Measurements from ENCODE around the gene DSE.

The DSE gene

GRCh38 chr6:116387374-116387773 lies 16.6 kb downstream of the DSE start:
- peaks cover 7% of the 10 kb centered on the region for H3K27me3 Mint-ChIP-seq
- H3K36me3 Mint-ChIP-seq (ENCODE audit: low read depth) = no peaks in the 10 kb centered on the region
- no peak overlapping the region for H3K27ac Mint-ChIP-seq
- DNase-seq = no peak
- H3K9me3 Mint-ChIP-seq = no peaks in the 10 kb centered on the region
- H3K4me1 Mint-ChIP-seq = peaks cover 31% of the 10 kb centered on the region
- ATAC-seq = no peak
- H3K4me3 Mint-ChIP-seq = no peak overlapping the region

GRCh38 chr6:116388924-116389323 lies 18.2 kb downstream of the DSE start:
- no peak for DNase-seq
- H3K4me1 Mint-ChIP-seq = peaks cover 37% of the 10 kb centered on the region
- H3K27me3 Mint-ChIP-seq = no peaks in the 10 kb centered on the region

GRCh38 chr6:116389357-116389756 lies 18.6 kb downstream of the DSE start:
- DNase-seq (no peak), ATAC-seq (no peak)
- H3K27ac Mint-ChIP-seq = no peak overlapping the region
- H3K9me3 Mint-ChIP-seq = no peaks in the 10 kb centered on the region
- H3K4me3 Mint-ChIP-seq = no peak overlapping the region
- no peaks in the 10 kb centered on the region for H3K27me3 Mint-ChIP-seq
- H3K4me1 Mint-ChIP-seq = peaks cover 37% of the 10 kb centered on the region
- H3K36me3 Mint-ChIP-seq (ENCODE audit: low read depth) = no peaks in the 10 kb centered on the region

More at GRCh38 chr6:116388924-116389323, 18.2 kb downstream of the DSE start:
- H3K9me3 Mint-ChIP-seq = no peaks in the 10 kb centered on the region
- H3K36me3 Mint-ChIP-seq (ENCODE audit: low read depth) = no peaks in the 10 kb centered on the region
- ATAC-seq = no peak
- no peak overlapping the region for H3K4me3 Mint-ChIP-seq
- H3K27ac Mint-ChIP-seq = no peak overlapping the region

GRCh38 chr6:116390581-116390980 lies 19.8 kb downstream of the DSE start:
- ATAC-seq = no peak
- H3K27me3 Mint-ChIP-seq = no peaks in the 10 kb centered on the region
- H3K4me3 Mint-ChIP-seq = no peak overlapping the region
- DNase-seq = no peak
- H3K4me1 Mint-ChIP-seq = peaks cover 32% of the 10 kb centered on the region
- H3K27ac Mint-ChIP-seq = no peak overlapping the region
- H3K9me3 Mint-ChIP-seq = no peaks in the 10 kb centered on the region
- no peaks in the 10 kb centered on the region for H3K36me3 Mint-ChIP-seq (ENCODE audit: low read depth)

GRCh38 chr6:116392132-116393013 lies 21.6 kb downstream of the DSE start:
- H3K4me1 Mint-ChIP-seq = peaks cover 27% of the 10 kb centered on the region
- H3K4me3 Mint-ChIP-seq = no peak overlapping the region
- H3K27me3 Mint-ChIP-seq = no peaks in the 10 kb centered on the region
- DNase-seq (no peak), ATAC-seq (no peak)
- H3K36me3 Mint-ChIP-seq (ENCODE audit: low read depth) = no peaks in the 10 kb centered on the region
- H3K27ac Mint-ChIP-seq = no peak overlapping the region
- H3K9me3 Mint-ChIP-seq = no peaks in the 10 kb centered on the region

- ATAC-seq (no peak), DNase-seq (no peak)
- Mint-ChIP-seq H3K4me3 (no peak overlapping the region), H3K27me3 (no peaks in the 10 kb centered on the region), H3K9me3 (no peaks in the 10 kb centered on the region), H3K4me1 (peaks cover 19% of the 10 kb centered on the region), H3K27ac (no peak overlapping the region), H3K36me3 (ENCODE audit: low read depth) (no peaks in the 10 kb centered on the region)
These were observed 22.7 kb downstream of the DSE start for GRCh38 chr6:116393430-116393829.

- DNase-seq = no peak
- Mint-ChIP-seq H3K9me3 (no peaks in the 10 kb centered on the region), H3K27me3 (no peaks in the 10 kb centered on the region), H3K27ac (no peak overlapping the region), H3K4me3 (no peak overlapping the region), H3K4me1 (peaks cover 13% of the 10 kb centered on the region), H3K36me3 (ENCODE audit: low read depth) (no peaks in the 10 kb centered on the region)
- no peak for ATAC-seq
These were observed 24.9 kb downstream of the DSE start for GRCh38 chr6:116395647-116396046.

GRCh38 chr6:116396441-116396840 lies 25.7 kb downstream of the DSE start:
- DNase-seq = no peak
- no peak overlapping the region for H3K4me3 Mint-ChIP-seq
- H3K4me1 Mint-ChIP-seq = peaks cover 12% of the 10 kb centered on the region
- no peak for ATAC-seq
- no peaks in the 10 kb centered on the region for H3K36me3 Mint-ChIP-seq (ENCODE audit: low read depth)
- no peaks in the 10 kb centered on the region for H3K9me3 Mint-ChIP-seq
- no peaks in the 10 kb centered on the region for H3K27me3 Mint-ChIP-seq
- no peak overlapping the region for H3K27ac Mint-ChIP-seq

- Mint-ChIP-seq H3K4me1 (peaks cover 2% of the 10 kb centered on the region), H3K9me3 (no peaks in the 10 kb centered on the region), H3K36me3 (ENCODE audit: low read depth) (no peaks in the 10 kb centered on the region), H3K27me3 (no peaks in the 10 kb centered on the region), H3K4me3 (no peak overlapping the region), H3K27ac (no peak overlapping the region)
- DNase-seq (no peak), ATAC-seq (no peak)
These were observed 27.2 kb downstream of the DSE start for GRCh38 chr6:116397914-116398313.

- no peak overlapping the region for H3K27ac Mint-ChIP-seq
These were observed 27.7 kb downstream of the DSE start for GRCh38 chr6:116398316-116399010.

GRCh38 chr6:116399287-116399686 lies 28.5 kb downstream of the DSE start:
- no peaks in the 10 kb centered on the region for H3K9me3 Mint-ChIP-seq
- H3K36me3 Mint-ChIP-seq (ENCODE audit: low read depth) = no peaks in the 10 kb centered on the region
- H3K4me3 Mint-ChIP-seq = no peak overlapping the region
- no peak for ATAC-seq
- peaks cover 1% of the 10 kb centered on the region for H3K4me1 Mint-ChIP-seq
- no peak overlapping the region for H3K27ac Mint-ChIP-seq
- no peak for DNase-seq
- H3K27me3 Mint-ChIP-seq = no peaks in the 10 kb centered on the region

More at GRCh38 chr6:116398316-116399010, 27.7 kb downstream of the DSE start:
- ATAC-seq (no peak), DNase-seq (no peak)
- Mint-ChIP-seq H3K4me3 (no peak overlapping the region), H3K4me1 (peaks cover 1% of the 10 kb centered on the region), H3K9me3 (no peaks in the 10 kb centered on the region), H3K36me3 (ENCODE audit: low read depth) (no peaks in the 10 kb centered on the region), H3K27me3 (no peaks in the 10 kb centered on the region)

GRCh38 chr6:116400328-116400727 lies 29.6 kb downstream of the DSE start:
- H3K27me3 Mint-ChIP-seq = peaks cover 3% of the 10 kb centered on the region
- ATAC-seq = no peak
- no peak overlapping the region for H3K4me3 Mint-ChIP-seq
- no peak for DNase-seq
- H3K9me3 Mint-ChIP-seq = no peaks in the 10 kb centered on the region
- no peaks in the 10 kb centered on the region for H3K36me3 Mint-ChIP-seq (ENCODE audit: low read depth)
- peaks cover 3% of the 10 kb centered on the region for H3K4me1 Mint-ChIP-seq
- H3K27ac Mint-ChIP-seq = no peak overlapping the region

- H3K27me3 Mint-ChIP-seq = peaks cover 3% of the 10 kb centered on the region
- H3K4me3 Mint-ChIP-seq = no peak overlapping the region
- no peaks in the 10 kb centered on the region for H3K36me3 Mint-ChIP-seq (ENCODE audit: low read depth)
- H3K4me1 Mint-ChIP-seq = peaks cover 15% of the 10 kb centered on the region
- H3K27ac Mint-ChIP-seq = no peak overlapping the region
- DNase-seq = no peak
- no peak for ATAC-seq
- H3K9me3 Mint-ChIP-seq = no peaks in the 10 kb centered on the region
These were observed 31.6 kb downstream of the DSE start for GRCh38 chr6:116402108-116402937.

GRCh38 chr6:116403205-116403604 lies 32.5 kb downstream of the DSE start:
- Mint-ChIP-seq H3K27ac (no peak overlapping the region), H3K4me3 (no peak overlapping the region), H3K27me3 (peaks cover 3% of the 10 kb centered on the region), H3K4me1 (peaks cover 15% of the 10 kb centered on the region), H3K36me3 (ENCODE audit: low read depth) (no peaks in the 10 kb centered on the region), H3K9me3 (no peaks in the 10 kb centered on the region)
- ATAC-seq (no peak), DNase-seq (no peak)

All from activated naive CD8-positive, alpha-beta T cell treated with anti-CD3 and anti-CD28 coated beads, Interleukin-2, amount 50 U/mL, for 24 hours (primary cell).